Right atrium auricular region (tissue), 2 donors: ENCODE measurements around the gene HMGCLL1. TPM values are rescaled to one million over a fixed set of nuclear protein-coding genes. Genes with fewer than 3 reads are reported as not detected.

Source experiments
- DNase-seq: peaks from one replicate; pipeline ENCODE4 v3.0.0-alpha.2; 2019; ENCODE audit warnings: low spot score
- H3K27ac ChIP-seq, 2 donors: fragments of 200-600 bp; sonication (generic); 1 replicate in 1 of 2; 2 replicates in 1 of 2; pipeline ENCODE4 v1.5.1; 2016 to 2019
- H3K27me3 ChIP-seq, 2 donors: fragments of 200-600 bp; sonication (generic); one replicate each; pipeline versions ENCODE4 v1.5.1 to v1.6.0; 2017 to 2019
- H3K36me3 ChIP-seq: fragments of 200-600 bp; sonication (generic); one replicate; pipeline ENCODE4 v1.5.1; 2016
- H3K4me1 ChIP-seq, 2 donors: fragments of 200-600 bp; sonication (generic); one replicate each; pipeline versions ENCODE4 v1.5.1 to v1.6.0; 2017 to 2019
- H3K4me3 ChIP-seq, 2 donors: fragments of 200-600 bp; sonication (generic); 1 replicate in 1 of 2; 2 replicates in 1 of 2; pipeline ENCODE4 v1.5.1; 2017 to 2019; ENCODE audit warnings: mild to moderate bottlenecking in 1 of 2, moderate library complexity in 1 of 2
- H3K9me3 ChIP-seq, 2 donors: fragments of 200-600 bp; sonication (generic); one replicate each; pipeline ENCODE4 v1.5.1; 2019
- CTCF ChIP-seq, 2 donors: fragments of 200-600 bp; sonication (generic); IDR thresholded peaks; one replicate each; pipeline ENCODE4 v1.5.1; 2019; ENCODE audit warnings: antibody characterized with exemption in 2 of 2
- total RNA-seq, 2 donors: library from RNA; depleted of rRNA; stranded (reverse); fragments of >200 nt; gene quantifications; one replicate each; pipeline ENCODE4 v1.1.0, GENCODE V29; 2016

HMGCLL1 gene
- total RNA-seq, 2 donors from 2014 or later: 0.94 to 2.6 TPM

GRCh38 chr6:55469951-55470366 lies 109.0 kb downstream of the HMGCLL1 start:
- no peaks in the 10 kb centered on the region for H3K4me1 ChIP-seq
- no peaks in the 10 kb centered on the region for H3K9me3 ChIP-seq
- H3K36me3 ChIP-seq: no peaks in the 10 kb centered on the region
- no peak overlapping the region for H3K4me3 ChIP-seq
- TF ChIP-seq CTCF (IDR thresholded peaks at IDR 0.05): no peak
- DNase-seq: no peak
- no peaks in the 10 kb centered on the region for H3K27me3 ChIP-seq
- H3K27ac ChIP-seq: no peak overlapping the region

GRCh38 chr6:55456016-55456415 lies 123.0 kb downstream of the HMGCLL1 start:
- H3K4me1 ChIP-seq: no peaks in the 10 kb centered on the region
- H3K9me3 ChIP-seq: no peaks in the 10 kb centered on the region
- H3K36me3 ChIP-seq: no peaks in the 10 kb centered on the region
- no peak overlapping the region for H3K27ac ChIP-seq
- H3K4me3 ChIP-seq: no peak overlapping the region
- DNase-seq: no peak
- H3K27me3 ChIP-seq: no peaks in the 10 kb centered on the region
- no peak for TF ChIP-seq CTCF (IDR thresholded peaks at IDR 0.05)

- Histone ChIP-seq H3K27ac (no peak overlapping the region), H3K36me3 (no peaks in the 10 kb centered on the region), H3K4me3 (no peak overlapping the region), H3K27me3 (no peaks in the 10 kb centered on the region), H3K9me3 (no peaks in the 10 kb centered on the region), H3K4me1 (no peaks in the 10 kb centered on the region)
- no peak for TF ChIP-seq CTCF (IDR thresholded peaks at IDR 0.05)
- no peak for DNase-seq
Measured at GRCh38 chr6:55450005-55450404, 129.0 kb downstream of the HMGCLL1 start.

GRCh38 chr6:55449225-55449624 lies 129.8 kb downstream of the HMGCLL1 start:
- Histone ChIP-seq H3K9me3 (no peaks in the 10 kb centered on the region), H3K36me3 (no peaks in the 10 kb centered on the region), H3K27ac (no peak overlapping the region), H3K4me1 (no peaks in the 10 kb centered on the region), H3K27me3 (no peaks in the 10 kb centered on the region), H3K4me3 (no peak overlapping the region)
- no peak for DNase-seq
- peak in 1 of 2 donors; percentile 25 for TF ChIP-seq CTCF (IDR thresholded peaks at IDR 0.05)

- H3K9me3 ChIP-seq: no peaks in the 10 kb centered on the region
- no peaks in the 10 kb centered on the region for H3K4me1 ChIP-seq
- no peaks in the 10 kb centered on the region for H3K27me3 ChIP-seq
- TF ChIP-seq CTCF (IDR thresholded peaks at IDR 0.05): no peak
- H3K36me3 ChIP-seq: no peaks in the 10 kb centered on the region
- H3K27ac ChIP-seq: no peak overlapping the region
- H3K4me3 ChIP-seq: no peak overlapping the region
- DNase-seq: no peak
Measured at GRCh38 chr6:55448451-55448850, 130.5 kb downstream of the HMGCLL1 start.

- H3K36me3 ChIP-seq: no peaks in the 10 kb centered on the region
- DNase-seq: no peak
- no peaks in the 10 kb centered on the region for H3K9me3 ChIP-seq
- H3K27ac ChIP-seq: no peak overlapping the region
- TF ChIP-seq CTCF (IDR thresholded peaks at IDR 0.05): no peak
- no peak overlapping the region for H3K4me3 ChIP-seq
- no peaks in the 10 kb centered on the region for H3K27me3 ChIP-seq
- H3K4me1 ChIP-seq: no peaks in the 10 kb centered on the region
Measured at GRCh38 chr6:55447891-55448290, 131.1 kb downstream of the HMGCLL1 start.
